IPS DF 6.9 (cell line): ENCODE measurements around the gene PSORS1C1.

ENCODE experiments used
- DNase-seq: peaks from one replicate; pipeline ENCODE4 v3.0.0-alpha.2; 2013; ENCODE audit warnings: low read depth, low spot score
- H3K27ac ChIP-seq: one replicate; pipeline ENCODE4 v1.5.1; 2013; ENCODE audit warnings: low read length, control low read depth
- H3K27me3 ChIP-seq: 2 replicates; pipeline ENCODE4 v1.6.1; 2013; ENCODE audit warnings: mild to moderate bottlenecking, low read length; ENCODE audit not compliant: control insufficient read depth, insufficient read depth
- H3K36me3 ChIP-seq: 2 replicates; pipeline ENCODE4 v1.6.1; 2013; ENCODE audit warnings: low read length; ENCODE audit not compliant: control insufficient read depth, insufficient read depth
- H3K4me1 ChIP-seq: 2 replicates; pipeline ENCODE4 v1.6.1; 2013; ENCODE audit warnings: low read length; ENCODE audit not compliant: control insufficient read depth, insufficient read depth
- H3K4me3 ChIP-seq: 2 replicates; pipeline ENCODE4 v1.5.1; 2013; ENCODE audit warnings: mild to moderate bottlenecking, low read length
- H3K9me3 ChIP-seq: 2 replicates; pipeline ENCODE4 v1.6.1; 2013; ENCODE audit warnings: low read length, inconsistent platforms; ENCODE audit not compliant: control insufficient read depth, insufficient read depth
- WGBS: extraction: QIAGEN DNeasy Blood & Tissue Kit; methylation state at CpG from one replicate; pipeline ENCODE4 v1.1.7; 2013; ENCODE audit warnings: mixed read lengths, missing lambda C conversion rate; ENCODE audit not compliant: insufficient read length, insufficient coverage; 5-methylcytosine and 5-hydroxymethylcytosine counted together

Gene PSORS1C1

DNA sequence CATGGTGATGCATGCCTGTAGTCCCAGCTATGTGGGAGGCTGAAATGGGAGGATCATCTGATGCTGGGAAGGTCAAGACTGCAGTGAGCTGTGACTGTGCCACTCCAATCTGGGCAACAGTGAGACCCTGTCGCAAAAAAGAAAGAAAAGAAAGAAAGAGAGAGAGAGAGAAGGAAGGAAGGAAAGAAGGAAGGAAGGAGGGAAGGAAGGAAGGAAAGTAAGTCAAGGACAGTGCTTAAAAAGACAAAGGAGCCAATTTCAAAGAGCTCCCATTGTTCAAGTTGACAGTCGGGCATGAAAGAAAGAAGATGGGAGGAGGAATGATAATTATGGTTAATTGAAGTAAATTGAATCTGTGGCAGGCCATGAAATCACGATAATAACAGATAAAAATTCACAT is 18.4 kb upstream of the PSORS1C1 start:
- H3K27ac ChIP-seq = no peak overlapping the region
- peaks cover 2% of the 10 kb centered on the region; the same call in 1 of the 2 replicates for H3K4me1 ChIP-seq
- 100% methylated on average over 1 of the region's 3 CpGs for WGBS
- no peaks in the 10 kb centered on the region for H3K36me3 ChIP-seq
- H3K27me3 ChIP-seq = no peaks in the 10 kb centered on the region
- H3K4me3 ChIP-seq = no peak overlapping the region
- H3K9me3 ChIP-seq = no peaks in the 10 kb centered on the region
- DNase-seq = no peak

- H3K27me3 ChIP-seq = no peaks in the 10 kb centered on the region
- no peaks in the 10 kb centered on the region for H3K9me3 ChIP-seq
- peaks cover 2% of the 10 kb centered on the region; the same call in 1 of the 2 replicates for H3K4me1 ChIP-seq
- DNase-seq = no peak
- WGBS = no CpG with 5 or more reads among the region's 5 CpGs
- H3K36me3 ChIP-seq = no peaks in the 10 kb centered on the region
- no peak overlapping the region for H3K27ac ChIP-seq
- H3K4me3 ChIP-seq = no peak overlapping the region
Observed at GRCh38 chr6:31096656-31097055, 17.9 kb upstream of the PSORS1C1 start.

GRCh38 chr6:31098449-31098938 is 16.1 kb upstream of the PSORS1C1 start:
- no peak for DNase-seq
- WGBS = no CpG with 5 or more reads among the region's 4 CpGs

DNA sequence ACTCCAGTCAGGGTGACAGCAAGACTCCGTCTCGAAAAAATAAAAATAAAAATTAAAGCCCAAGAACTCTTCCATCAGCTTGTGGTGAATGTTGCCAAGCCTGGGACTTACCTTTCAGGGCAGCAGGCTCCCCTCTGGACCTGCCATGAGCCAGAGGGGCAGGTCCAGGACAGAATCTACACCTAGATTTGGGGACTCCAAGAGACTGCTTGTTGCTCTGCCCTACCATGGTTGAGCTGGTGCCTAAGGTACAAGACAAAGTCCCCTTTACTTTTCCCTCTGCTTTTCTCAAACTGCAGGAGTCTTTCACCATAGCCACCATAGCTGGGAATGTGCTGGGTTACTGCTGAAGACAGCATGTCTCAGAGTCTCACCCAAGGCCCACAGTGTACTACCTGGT is 11.5 kb upstream of the PSORS1C1 start:
- DNase-seq = no peak
- Histone ChIP-seq H3K27ac (no peak overlapping the region), H3K36me3 (no peaks in the 10 kb centered on the region), H3K9me3 (no peaks in the 10 kb centered on the region), H3K4me3 (no peak overlapping the region), H3K4me1 (no peaks in the 10 kb centered on the region), H3K27me3 (no peaks in the 10 kb centered on the region)
- no CpG with 5 or more reads among the region's 2 CpGs for WGBS

More at GRCh38 chr6:31098449-31098938, 16.1 kb upstream of the PSORS1C1 start:
- Histone ChIP-seq H3K4me3 (no peak overlapping the region), H3K27me3 (no peaks in the 10 kb centered on the region), H3K36me3 (no peaks in the 10 kb centered on the region), H3K9me3 (no peaks in the 10 kb centered on the region), H3K27ac (no peak overlapping the region), H3K4me1 (peaks cover 2% of the 10 kb centered on the region; the same call in 1 of the 2 replicates)

DNA sequence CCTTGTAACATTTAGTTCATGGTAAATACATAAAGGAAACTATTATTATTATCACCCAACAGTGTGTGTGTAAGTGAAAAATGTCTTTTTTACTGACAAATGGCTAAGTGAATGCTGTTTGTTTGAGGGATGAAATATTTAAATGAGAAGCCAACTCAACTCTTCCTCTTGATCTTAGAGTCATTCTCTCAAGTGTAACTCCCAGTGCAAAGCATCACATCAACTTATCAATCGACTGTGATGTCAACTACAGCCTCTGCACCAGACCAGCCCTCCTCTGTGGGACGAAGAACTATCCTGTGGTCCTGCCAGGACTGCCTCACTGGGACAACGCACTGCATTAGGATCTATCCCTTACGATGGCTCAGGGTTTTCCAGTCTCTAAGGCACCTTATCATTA is 7.5 kb upstream of the PSORS1C1 start:
- H3K4me1 ChIP-seq = peaks cover 4% of the 10 kb centered on the region; the same call in 1 of the 2 replicates
- H3K36me3 ChIP-seq = no peaks in the 10 kb centered on the region
- no peak for DNase-seq
- no peak overlapping the region for H3K4me3 ChIP-seq
- WGBS = no CpG with 5 or more reads among the region's 4 CpGs
- H3K27ac ChIP-seq = no peak overlapping the region
- H3K9me3 ChIP-seq = no peaks in the 10 kb centered on the region
- H3K27me3 ChIP-seq = no peaks in the 10 kb centered on the region

GRCh38 chr6:31110825-31111582 is 3.6 kb upstream of the PSORS1C1 start:
- Histone ChIP-seq H3K4me3 (no peak overlapping the region), H3K36me3 (no peaks in the 10 kb centered on the region), H3K9me3 (no peaks in the 10 kb centered on the region), H3K4me1 (peaks cover 9% of the 10 kb centered on the region), H3K27ac (no peak overlapping the region), H3K27me3 (no peaks in the 10 kb centered on the region)
- no CpG with 5 or more reads among the region's 11 CpGs for WGBS
- no peak for DNase-seq

DNA sequence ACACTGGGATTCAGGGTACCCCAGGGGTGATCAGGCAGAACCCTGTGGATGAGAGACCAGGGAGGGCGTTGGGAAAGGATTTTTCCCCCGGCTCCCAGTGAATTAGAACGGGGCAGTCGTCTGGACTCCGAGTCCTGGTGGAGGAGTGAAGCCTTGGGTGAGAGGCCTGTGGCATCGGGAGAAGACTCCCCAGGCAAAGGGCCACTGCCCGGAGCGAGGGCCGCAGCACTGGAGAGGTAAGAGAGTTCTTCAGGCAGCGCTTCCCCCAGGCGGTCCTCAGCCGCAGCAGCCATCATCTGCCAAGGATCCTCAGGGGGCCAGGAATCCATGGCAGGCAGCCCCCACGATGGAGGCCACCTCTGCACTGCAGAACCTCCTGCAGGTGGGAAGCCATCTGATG is 2.9 kb upstream of the PSORS1C1 start:
- Histone ChIP-seq H3K27ac (no peak overlapping the region), H3K36me3 (no peaks in the 10 kb centered on the region), H3K27me3 (no peaks in the 10 kb centered on the region), H3K4me3 (no peak overlapping the region), H3K9me3 (no peaks in the 10 kb centered on the region), H3K4me1 (peaks cover 9% of the 10 kb centered on the region)
- WGBS = no CpG with 5 or more reads among the region's 13 CpGs
- DNase-seq = no peak

GRCh38 chr6:31112478-31112877 is 2.1 kb upstream of the PSORS1C1 start, which contains the start of gene C6orf15:
Gene C6orf15, minus strand, starts transcription at chr6:31112575. Its CDS starts 20 bp downstream, at chr6:31112555.
- DNase-seq = no peak
- peaks cover 9% of the 10 kb centered on the region for H3K4me1 ChIP-seq
- H3K36me3 ChIP-seq = no peaks in the 10 kb centered on the region
- no CpG with 5 or more reads among the region's 5 CpGs for WGBS
- H3K27ac ChIP-seq = no peak within 1 kb of the TSS
- no peaks in the 10 kb centered on the region for H3K9me3 ChIP-seq
- no peaks in the 10 kb centered on the region for H3K27me3 ChIP-seq
- no peak within 1 kb of the TSS for H3K4me3 ChIP-seq

DNA sequence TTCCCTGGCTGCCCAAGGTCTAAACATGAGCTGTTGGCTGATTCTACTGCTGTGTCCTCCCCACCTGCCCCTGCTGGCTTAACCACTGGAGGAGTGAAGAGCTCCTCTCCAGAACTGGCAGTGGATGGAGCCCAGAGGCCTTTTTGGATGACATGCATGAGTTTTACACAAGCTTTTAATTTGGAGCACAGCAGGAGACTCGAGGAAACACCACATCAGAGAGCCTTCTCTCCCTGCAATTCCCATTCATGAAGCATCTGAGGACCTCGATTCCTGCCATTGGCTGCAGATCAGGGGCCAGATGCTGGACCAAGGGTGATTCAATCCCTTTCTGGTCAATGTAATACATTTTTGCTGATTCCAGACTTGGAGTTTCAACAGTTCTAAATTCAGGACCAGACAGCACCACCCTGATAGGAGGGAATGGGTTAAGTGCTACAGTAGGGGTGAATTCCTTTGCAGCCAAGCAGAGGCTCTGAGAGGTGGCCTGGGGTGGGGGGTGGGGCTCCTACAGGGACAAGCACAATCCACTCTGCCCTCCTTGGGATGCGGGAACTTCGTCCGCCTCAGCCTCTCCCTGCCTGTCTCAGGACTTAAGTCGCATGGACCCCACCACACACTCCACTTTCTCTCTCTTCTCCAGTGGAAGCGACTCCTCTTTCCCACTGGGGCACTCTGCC is 599 bp upstream of the PSORS1C1 start:
- WGBS = no CpG with 5 or more reads among the region's 7 CpGs
- Histone ChIP-seq H3K27ac (no peak overlapping the region), H3K4me1 (peaks cover 9% of the 10 kb centered on the region), H3K9me3 (no peaks in the 10 kb centered on the region), H3K27me3 (no peaks in the 10 kb centered on the region), H3K36me3 (no peaks in the 10 kb centered on the region), H3K4me3 (no peak overlapping the region)
- no peak for DNase-seq

GRCh38 chr6:31114970-31115849 is 610 bp downstream of the PSORS1C1 start:
- Histone ChIP-seq H3K27ac (no peak overlapping the region), H3K4me3 (no peak overlapping the region), H3K9me3 (no peaks in the 10 kb centered on the region), H3K4me1 (peaks cover 6% of the 10 kb centered on the region), H3K27me3 (no peaks in the 10 kb centered on the region), H3K36me3 (no peaks in the 10 kb centered on the region)
- WGBS = no CpG with 5 or more reads among the region's 9 CpGs
- no peak for DNase-seq
